Measurements from ENCODE around the gene SLC4A2. TPM values are rescaled to one million over a fixed set of nuclear protein-coding genes. Genes with fewer than 3 reads are reported as not detected.

Gene SLC4A2
- total RNA-seq, 1 donor, result 65.4 TPM

- TF ChIP-seq CTCF (IDR thresholded peaks at IDR 0.05; ENCODE audit: insufficient read depth, low read length), result no peak
- no peak overlapping the region for H3K4me3 ChIP-seq (ENCODE audit: low read depth, low read length)
- no peak for DNase-seq (ENCODE audit: low read depth)
Measured at GRCh38 chr7:151064993-151065392, 5.6 kb downstream of the SLC4A2 start.

GRCh38 chr7:151065516-151065915, 6.1 kb downstream of the SLC4A2 start:
- no peak overlapping the region for H3K4me3 ChIP-seq (ENCODE audit: low read depth, low read length)
- TF ChIP-seq CTCF (IDR thresholded peaks at IDR 0.05; ENCODE audit: insufficient read depth, low read length), result no peak
- DNase-seq (ENCODE audit: low read depth), result no peak

DNA sequence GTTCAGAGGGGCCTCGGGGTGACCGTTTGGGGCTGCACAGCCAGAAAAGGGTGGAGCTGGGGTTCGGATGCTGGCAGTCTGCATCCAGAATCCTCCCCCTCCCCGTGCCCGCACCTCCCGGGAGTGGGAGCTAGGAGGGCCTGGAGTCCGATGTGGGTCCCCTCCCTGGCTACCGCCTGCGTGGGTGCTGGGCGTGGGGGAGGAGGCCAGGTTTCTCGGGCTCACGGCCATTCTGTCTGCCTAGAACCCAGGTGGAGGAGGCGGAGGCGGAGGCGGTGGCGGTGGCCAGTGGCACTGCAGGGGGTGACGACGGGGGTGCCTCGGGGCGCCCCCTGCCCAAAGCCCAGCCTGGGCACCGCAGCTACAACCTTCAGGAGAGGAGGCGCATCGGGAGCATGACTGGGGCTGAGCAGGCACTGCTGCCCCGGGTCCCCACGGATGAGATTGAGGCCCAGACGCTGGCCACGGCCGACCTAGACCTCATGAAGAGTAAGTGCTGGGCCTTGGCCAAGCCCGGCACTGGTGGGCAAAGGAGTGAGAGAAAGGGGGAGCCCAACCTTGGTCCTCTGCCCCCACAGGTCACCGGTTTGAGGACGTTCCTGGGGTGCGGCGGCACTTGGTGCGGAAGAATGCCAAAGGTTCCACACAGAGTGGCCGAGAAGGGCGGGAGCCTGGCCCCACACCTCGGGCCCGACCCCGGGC, 7.0 kb downstream of the SLC4A2 start:
- DNase-seq (ENCODE audit: low read depth), result no peak
- no peak for TF ChIP-seq CTCF (IDR thresholded peaks at IDR 0.05; ENCODE audit: insufficient read depth, low read length)
- H3K4me3 ChIP-seq (ENCODE audit: low read depth, low read length), result no peak overlapping the region

- TF ChIP-seq CTCF (IDR thresholded peaks at IDR 0.05; ENCODE audit: insufficient read depth, low read length), result no peak
- H3K4me3 ChIP-seq (ENCODE audit: low read depth, low read length), result no peak overlapping the region
- DNase-seq (ENCODE audit: low read depth), result no peak
Measured at GRCh38 chr7:151068069-151068773, 8.8 kb downstream of the SLC4A2 start.

- DNase-seq (ENCODE audit: low read depth), result no peak
- H3K4me3 ChIP-seq (ENCODE audit: low read depth, low read length), result no peak overlapping the region
- TF ChIP-seq CTCF (IDR thresholded peaks at IDR 0.05; ENCODE audit: insufficient read depth, low read length), result no peak
Measured at GRCh38 chr7:151069841-151070573, 10.6 kb downstream of the SLC4A2 start.

DNA sequence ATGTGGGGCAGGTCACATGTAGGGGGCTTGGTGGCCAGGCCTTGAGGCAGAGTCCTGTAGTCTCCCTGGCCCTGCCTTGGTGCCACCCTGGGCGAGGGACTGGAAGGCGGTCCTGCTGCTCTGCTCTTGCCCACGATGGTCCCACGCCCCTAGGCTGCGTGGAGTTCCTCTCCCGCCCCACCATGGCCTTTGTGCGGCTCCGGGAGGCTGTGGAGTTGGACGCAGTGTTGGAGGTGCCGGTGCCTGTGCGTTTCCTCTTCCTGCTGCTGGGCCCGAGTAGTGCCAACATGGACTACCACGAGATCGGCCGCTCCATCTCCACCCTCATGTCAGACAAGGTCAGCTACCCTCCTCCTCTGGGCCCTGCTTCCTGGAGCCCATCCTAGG, 11.2 kb downstream of the SLC4A2 start:
- DNase-seq (ENCODE audit: low read depth), result no peak
- no peak overlapping the region for H3K4me3 ChIP-seq (ENCODE audit: low read depth, low read length)
- TF ChIP-seq CTCF (IDR thresholded peaks at IDR 0.05; ENCODE audit: insufficient read depth, low read length), result no peak

Measured in fibroblast of the aortic adventitia (primary cell).